WTC11 (cell line): ENCODE measurements around the gene IRX5. TPM values are rescaled to one million over a fixed set of nuclear protein-coding genes. Genes with fewer than 3 reads are reported as not detected.

ENCODE experiments used
- ATAC-seq: fragments of 200-7000 bp; cut with Tn5 transposase; 2 replicates; pipeline ENCODE4 v1.10.0; 2021; ENCODE audit warnings: mild to moderate bottlenecking, moderate library complexity
- CTCF ChIA-PET: fragments of 300-600 bp; sonication (Branson Sonifier 250); formaldehyde crosslinking; loops from one replicate; lab custom pipeline; 2021; ENCODE audit warnings: antibody characterized with exemption; lab: Charles Lee
- POLR2A ChIA-PET: fragments of 350-600 bp; sonication (Branson Sonifier 250); formaldehyde crosslinking; loops from one replicate; lab custom pipeline; 2021; ENCODE audit warnings: antibody characterized with exemption; lab: Charles Lee
- DNase-seq: peaks from one replicate; pipeline ENCODE4 v3.0.0; 2021; ENCODE audit warnings: low spot score
- H3K27ac Mint-ChIP-seq: 2 replicates; pipeline ENCODE4 v1.8.0; 2021; ENCODE audit warnings: mixed read lengths
- H3K27me3 Mint-ChIP-seq: 2 replicates; pipeline ENCODE4 v1.8.0; 2021; ENCODE audit warnings: low read depth, mild to moderate bottlenecking, moderate library complexity, mixed read lengths
- H3K36me3 Mint-ChIP-seq: 2 replicates; pipeline ENCODE4 v1.8.0; 2021; ENCODE audit warnings: mixed read lengths
- H3K4me1 Mint-ChIP-seq: 2 replicates; pipeline ENCODE4 v1.8.0; 2022; ENCODE audit warnings: mixed read lengths
- H3K4me3 Mint-ChIP-seq: 2 replicates; pipeline ENCODE4 v1.8.0; 2021; ENCODE audit warnings: mild to moderate bottlenecking, moderate library complexity, mixed read lengths
- H3K9me3 Mint-ChIP-seq: 2 replicates; pipeline ENCODE4 v1.8.0; 2021; ENCODE audit warnings: mixed read lengths
- ARID4B ChIP-seq: sonication (generic); formaldehyde crosslinking; IDR thresholded peaks from 2 replicates; pipeline ENCODE4 v1.8.0; 2023; ENCODE audit warnings: missing genetic modification reagents, mild to moderate bottlenecking, borderline replicate concordance
- EMX1 ChIP-seq: fragments of 250-450 bp; sonication (Bioruptor Pico); IDR thresholded peaks from 2 replicates; pipeline ENCODE4 v1.8.0; 2021; ENCODE audit warnings: mild to moderate bottlenecking
- ETV6 ChIP-seq: sonication (generic); formaldehyde crosslinking; IDR thresholded peaks from 2 replicates; pipeline ENCODE4 v1.8.1; 2022; ENCODE audit warnings: mild to moderate bottlenecking, missing genetic modification reagents
- HMGA2 ChIP-seq: fragments of 250-450 bp; sonication (Bioruptor Pico); IDR thresholded peaks from 2 replicates; pipeline ENCODE4 v1.4.0; 2021; ENCODE audit warnings: mild to moderate bottlenecking, moderate library complexity
- USF1 ChIP-seq: sonication (generic); formaldehyde crosslinking; IDR thresholded peaks from 2 replicates; pipeline ENCODE4 v1.8.0; 2022; ENCODE audit warnings: mild to moderate bottlenecking, missing genetic modification reagents
- USF2 ChIP-seq: sonication (generic); formaldehyde crosslinking; IDR thresholded peaks from 2 replicates; pipeline ENCODE4 v1.8.1; 2023; ENCODE audit warnings: mild to moderate bottlenecking, missing genetic modification reagents, moderate library complexity
- ZNF138 ChIP-seq: sonication (generic); formaldehyde crosslinking; conservative IDR thresholded peaks from 2 replicates; pipeline ENCODE4 v1.8.1; 2022; ENCODE audit warnings: mild to moderate bottlenecking, moderate library complexity, missing genetic modification reagents
- ZNF263 ChIP-seq: sonication (generic); formaldehyde crosslinking; IDR thresholded peaks from 2 replicates; pipeline ENCODE4 v1.8.1; 2022; ENCODE audit warnings: low read depth, mild to moderate bottlenecking, moderate library complexity, missing genetic modification reagents
- total RNA-seq: library from RNA; stranded (reverse); gene quantifications from 3 replicates; pipeline ENCODE4 v1.2.3, GENCODE V29; 2021
- TF ChIP-seq, protein P1 (sequence below): fragments of 200-600 bp; IDR thresholded peaks from 2 replicates; pipeline ENCODE4 v1.8.0; 2022; ENCODE audit warnings: antibody characterized with exemption
- TF ChIP-seq, protein P2 (sequence below): fragments of 250-450 bp; sonication (Bioruptor Pico); IDR thresholded peaks from 2 replicates; pipeline ENCODE4 v1.9.0; 2021; ENCODE audit warnings: mild to moderate bottlenecking, borderline replicate concordance

Gene IRX5
- total RNA-seq, 1 experiment from 2014 or later, result 0.35 TPM

DNA sequence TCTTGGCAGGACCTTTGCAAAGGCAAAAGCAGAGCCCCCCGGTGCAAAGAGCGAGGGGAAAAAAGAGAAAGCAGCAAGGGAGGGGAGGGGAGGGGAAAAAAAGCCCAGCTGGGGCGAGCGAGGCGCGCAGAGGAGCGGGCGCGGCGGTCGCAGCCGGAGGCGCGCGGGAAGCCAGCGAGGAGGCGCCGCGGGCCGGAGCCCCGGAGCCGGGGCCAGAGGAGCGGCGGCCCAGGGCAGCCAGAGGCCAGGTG lies 129 bp downstream of the IRX5 start (continued):
- TF ChIP-seq ARID4B (CRISPR knock-in tag) (no peak), ZNF263 (CRISPR knock-in tag) (no peak), ZNF138 (CRISPR knock-in tag) (no peak), EMX1 (no peak)
- TF ChIP-seq, all 79 proteins: peak for 0

DNA sequence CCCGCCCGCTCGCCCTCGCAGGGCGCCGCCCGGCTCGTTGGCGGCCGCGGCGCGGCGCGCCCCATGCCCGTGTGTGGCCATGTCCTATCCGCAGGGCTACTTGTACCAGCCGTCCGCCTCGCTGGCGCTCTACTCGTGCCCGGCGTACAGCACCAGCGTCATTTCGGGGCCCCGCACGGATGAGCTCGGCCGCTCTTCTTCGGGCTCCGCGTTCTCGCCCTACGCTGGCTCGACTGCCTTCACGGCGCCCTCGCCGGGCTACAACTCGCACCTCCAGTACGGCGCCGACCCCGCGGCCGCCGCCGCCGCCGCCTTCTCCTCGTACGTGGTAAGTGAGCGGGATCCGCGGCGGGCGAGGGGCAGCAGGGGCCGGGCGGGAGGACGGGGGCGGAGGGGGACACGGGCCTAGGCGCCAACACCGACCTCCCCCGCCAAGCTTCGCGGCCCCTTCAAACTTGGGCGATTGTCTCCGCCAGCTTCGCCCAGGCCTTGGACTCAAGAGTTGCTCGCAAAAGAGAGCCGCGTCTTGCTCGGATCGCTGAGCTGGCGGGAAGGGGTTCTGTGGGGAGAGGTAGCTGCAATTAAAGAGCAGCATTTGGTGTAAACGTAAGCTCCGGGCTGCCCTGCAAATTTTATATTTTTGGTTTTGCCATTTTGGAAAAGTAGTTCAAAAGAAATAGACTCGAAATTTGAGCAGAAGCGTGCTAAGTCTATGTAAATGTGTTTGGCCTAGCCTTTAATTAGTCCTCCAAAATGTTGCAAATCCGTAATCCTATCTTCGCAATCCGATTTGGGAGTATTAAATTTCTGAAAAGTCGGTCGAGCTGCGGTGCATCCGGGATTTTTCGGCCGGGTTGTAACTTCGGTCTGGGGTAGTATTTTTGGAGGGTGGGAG lies 702 bp downstream of the IRX5 start:
- peak; percentile 50 for DNase-seq
- Mint-ChIP-seq H3K9me3 (no peaks in the 10 kb centered on the region), H3K4me1 (peaks cover 48% of the 10 kb centered on the region), H3K27me3 (peaks cover 89% of the 10 kb centered on the region), H3K27ac (no peak overlapping the region), H3K4me3 (peak overlapping the region; percentile 70), H3K36me3 (peaks cover 2% of the 10 kb centered on the region; the same call in 1 of the 2 replicates)
- TF ChIP-seq, protein P1, sequence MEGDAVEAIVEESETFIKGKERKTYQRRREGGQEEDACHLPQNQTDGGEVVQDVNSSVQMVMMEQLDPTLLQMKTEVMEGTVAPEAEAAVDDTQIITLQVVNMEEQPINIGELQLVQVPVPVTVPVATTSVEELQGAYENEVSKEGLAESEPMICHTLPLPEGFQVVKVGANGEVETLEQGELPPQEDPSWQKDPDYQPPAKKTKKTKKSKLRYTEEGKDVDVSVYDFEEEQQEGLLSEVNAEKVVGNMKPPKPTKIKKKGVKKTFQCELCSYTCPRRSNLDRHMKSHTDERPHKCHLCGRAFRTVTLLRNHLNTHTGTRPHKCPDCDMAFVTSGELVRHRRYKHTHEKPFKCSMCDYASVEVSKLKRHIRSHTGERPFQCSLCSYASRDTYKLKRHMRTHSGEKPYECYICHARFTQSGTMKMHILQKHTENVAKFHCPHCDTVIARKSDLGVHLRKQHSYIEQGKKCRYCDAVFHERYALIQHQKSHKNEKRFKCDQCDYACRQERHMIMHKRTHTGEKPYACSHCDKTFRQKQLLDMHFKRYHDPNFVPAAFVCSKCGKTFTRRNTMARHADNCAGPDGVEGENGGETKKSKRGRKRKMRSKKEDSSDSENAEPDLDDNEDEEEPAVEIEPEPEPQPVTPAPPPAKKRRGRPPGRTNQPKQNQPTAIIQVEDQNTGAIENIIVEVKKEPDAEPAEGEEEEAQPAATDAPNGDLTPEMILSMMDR, result no peak
- TF ChIP-seq ETV6 (CRISPR knock-in tag) (no peak), USF1 (CRISPR knock-in tag) (no peak)
- TF ChIP-seq, protein P2, sequence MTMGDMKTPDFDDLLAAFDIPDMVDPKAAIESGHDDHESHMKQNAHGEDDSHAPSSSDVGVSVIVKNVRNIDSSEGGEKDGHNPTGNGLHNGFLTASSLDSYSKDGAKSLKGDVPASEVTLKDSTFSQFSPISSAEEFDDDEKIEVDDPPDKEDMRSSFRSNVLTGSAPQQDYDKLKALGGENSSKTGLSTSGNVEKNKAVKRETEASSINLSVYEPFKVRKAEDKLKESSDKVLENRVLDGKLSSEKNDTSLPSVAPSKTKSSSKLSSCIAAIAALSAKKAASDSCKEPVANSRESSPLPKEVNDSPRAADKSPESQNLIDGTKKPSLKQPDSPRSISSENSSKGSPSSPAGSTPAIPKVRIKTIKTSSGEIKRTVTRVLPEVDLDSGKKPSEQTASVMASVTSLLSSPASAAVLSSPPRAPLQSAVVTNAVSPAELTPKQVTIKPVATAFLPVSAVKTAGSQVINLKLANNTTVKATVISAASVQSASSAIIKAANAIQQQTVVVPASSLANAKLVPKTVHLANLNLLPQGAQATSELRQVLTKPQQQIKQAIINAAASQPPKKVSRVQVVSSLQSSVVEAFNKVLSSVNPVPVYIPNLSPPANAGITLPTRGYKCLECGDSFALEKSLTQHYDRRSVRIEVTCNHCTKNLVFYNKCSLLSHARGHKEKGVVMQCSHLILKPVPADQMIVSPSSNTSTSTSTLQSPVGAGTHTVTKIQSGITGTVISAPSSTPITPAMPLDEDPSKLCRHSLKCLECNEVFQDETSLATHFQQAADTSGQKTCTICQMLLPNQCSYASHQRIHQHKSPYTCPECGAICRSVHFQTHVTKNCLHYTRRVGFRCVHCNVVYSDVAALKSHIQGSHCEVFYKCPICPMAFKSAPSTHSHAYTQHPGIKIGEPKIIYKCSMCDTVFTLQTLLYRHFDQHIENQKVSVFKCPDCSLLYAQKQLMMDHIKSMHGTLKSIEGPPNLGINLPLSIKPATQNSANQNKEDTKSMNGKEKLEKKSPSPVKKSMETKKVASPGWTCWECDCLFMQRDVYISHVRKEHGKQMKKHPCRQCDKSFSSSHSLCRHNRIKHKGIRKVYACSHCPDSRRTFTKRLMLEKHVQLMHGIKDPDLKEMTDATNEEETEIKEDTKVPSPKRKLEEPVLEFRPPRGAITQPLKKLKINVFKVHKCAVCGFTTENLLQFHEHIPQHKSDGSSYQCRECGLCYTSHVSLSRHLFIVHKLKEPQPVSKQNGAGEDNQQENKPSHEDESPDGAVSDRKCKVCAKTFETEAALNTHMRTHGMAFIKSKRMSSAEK (CRISPR knock-in tag), result no peak
- POLR2A ChIA-PET, result interaction anchor here (0.5 to 0.9 kb wide), 2 partner anchors 324 to 641 kb away, joined by 3 read pairs; no protein-coding TSS in a partner anchor
- no peak for ATAC-seq
- CTCF ChIA-PET, result interaction anchor here (0.6 to 2.4 kb wide), 10 partner anchors 9 to 986 kb away, joined by 3 to 11 read pairs (median 4); partner anchors contain the start of genes IRX3 and IRX6

DNA sequence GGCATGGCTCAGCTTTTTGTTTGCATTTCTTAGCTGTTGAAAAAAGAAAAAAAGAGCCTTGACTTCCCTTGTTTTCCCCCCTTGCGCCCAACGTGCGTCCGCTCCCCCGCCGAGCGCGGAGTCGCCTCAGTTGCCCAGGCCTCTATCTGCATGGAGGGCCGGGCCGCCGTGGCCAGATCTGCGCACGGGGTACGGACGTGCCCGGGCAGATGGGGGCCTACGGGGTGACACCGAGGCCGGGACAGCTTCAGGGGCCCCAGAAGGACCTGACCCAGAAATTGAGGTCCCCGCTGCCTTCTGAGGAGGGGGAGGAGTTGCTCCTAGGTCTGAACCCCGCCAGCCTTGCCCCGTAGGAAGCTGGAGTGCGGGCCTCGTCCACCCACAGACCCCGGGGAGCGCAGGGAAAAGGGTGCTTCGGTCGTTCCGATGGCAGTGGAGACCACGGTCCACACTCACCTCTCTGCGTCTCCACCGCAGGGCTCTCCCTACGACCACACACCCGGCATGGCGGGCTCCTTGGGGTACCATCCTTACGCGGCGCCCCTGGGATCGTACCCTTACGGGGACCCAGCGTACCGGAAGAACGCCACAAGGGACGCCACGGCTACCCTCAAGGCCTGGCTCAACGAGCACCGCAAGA lies 1.5 kb downstream of the IRX5 start:
- no peak for ATAC-seq
- Mint-ChIP-seq H3K27me3 (peaks cover 89% of the 10 kb centered on the region), H3K9me3 (no peaks in the 10 kb centered on the region), H3K27ac (no peak overlapping the region), H3K4me1 (peaks cover 51% of the 10 kb centered on the region), H3K4me3 (peak overlapping the region; percentile 70), H3K36me3 (peaks cover 2% of the 10 kb centered on the region; the same call in 1 of the 2 replicates)
- TF ChIP-seq HMGA2 (CRISPR knock-in tag) (no peak), USF2 (CRISPR knock-in tag) (0 out of 2 replicates have a peak, but pooled peaks have one; percentile 7)
- ChIA-PET POLR2A (interaction anchor here (0.9 kb wide), 1 partner anchor 642 kb away, joined by 3 read pairs; no protein-coding TSS in a partner anchor), CTCF (interaction anchor here (0.6 to 2.4 kb wide), 4 partner anchors 277 to 987 kb away, joined by 3 to 11 read pairs (median 4); partner anchors contain the start of gene IRX3)
- DNase-seq, result no peak
